ENCODE data around the gene NRXN3. TPM values are rescaled to one million over a fixed set of nuclear protein-coding genes. Genes with fewer than 3 reads are reported as not detected.

The NRXN3 gene
- total RNA-seq, 4 donors from 2014 or later = 0.56 to 1.6 (median 1.1) TPM

DNA sequence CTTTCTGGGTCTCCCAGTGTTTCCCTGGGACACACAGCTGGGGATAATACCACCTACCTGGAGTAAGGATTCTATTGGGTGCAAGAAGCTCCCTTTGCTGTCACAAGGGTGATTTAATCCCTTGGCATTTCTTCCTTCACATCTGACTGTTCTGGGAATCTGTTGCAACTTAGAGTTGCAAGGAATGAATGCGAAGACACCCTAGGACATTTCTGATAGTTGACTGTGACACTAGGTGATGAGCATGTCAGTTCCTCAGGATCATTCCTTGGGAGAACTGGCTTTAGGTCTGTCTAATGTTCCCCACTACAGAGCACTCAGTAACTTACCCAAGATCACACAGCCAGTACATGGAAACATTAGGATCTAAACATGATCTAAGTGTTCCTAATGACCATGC, 593.6 kb downstream of the NRXN3 start:
- no peaks in the 10 kb centered on the region for H3K27me3 ChIP-seq
- TF ChIP-seq, protein P1, sequence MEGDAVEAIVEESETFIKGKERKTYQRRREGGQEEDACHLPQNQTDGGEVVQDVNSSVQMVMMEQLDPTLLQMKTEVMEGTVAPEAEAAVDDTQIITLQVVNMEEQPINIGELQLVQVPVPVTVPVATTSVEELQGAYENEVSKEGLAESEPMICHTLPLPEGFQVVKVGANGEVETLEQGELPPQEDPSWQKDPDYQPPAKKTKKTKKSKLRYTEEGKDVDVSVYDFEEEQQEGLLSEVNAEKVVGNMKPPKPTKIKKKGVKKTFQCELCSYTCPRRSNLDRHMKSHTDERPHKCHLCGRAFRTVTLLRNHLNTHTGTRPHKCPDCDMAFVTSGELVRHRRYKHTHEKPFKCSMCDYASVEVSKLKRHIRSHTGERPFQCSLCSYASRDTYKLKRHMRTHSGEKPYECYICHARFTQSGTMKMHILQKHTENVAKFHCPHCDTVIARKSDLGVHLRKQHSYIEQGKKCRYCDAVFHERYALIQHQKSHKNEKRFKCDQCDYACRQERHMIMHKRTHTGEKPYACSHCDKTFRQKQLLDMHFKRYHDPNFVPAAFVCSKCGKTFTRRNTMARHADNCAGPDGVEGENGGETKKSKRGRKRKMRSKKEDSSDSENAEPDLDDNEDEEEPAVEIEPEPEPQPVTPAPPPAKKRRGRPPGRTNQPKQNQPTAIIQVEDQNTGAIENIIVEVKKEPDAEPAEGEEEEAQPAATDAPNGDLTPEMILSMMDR (IDR thresholded peaks at IDR 0.05) = no peak
- TF ChIP-seq POLR2A (IDR thresholded peaks at IDR 0.05) = no peak
- 100% methylated on average over 1 of the region's 1 CpG for WGBS, 2 donors
- no peaks in the 10 kb centered on the region for H3K4me1 ChIP-seq
- no peaks in the 10 kb centered on the region for H3K9me3 ChIP-seq
- intact Hi-C loops (cut with DNase I) = no loop called here
- no peak overlapping the region for H3K27ac ChIP-seq
- no peaks in the 10 kb centered on the region for H3K36me3 ChIP-seq
- H3K4me3 ChIP-seq (replicated peaks in 1 of 3) = no peak overlapping the region
- DNase-seq = no peak

DNA sequence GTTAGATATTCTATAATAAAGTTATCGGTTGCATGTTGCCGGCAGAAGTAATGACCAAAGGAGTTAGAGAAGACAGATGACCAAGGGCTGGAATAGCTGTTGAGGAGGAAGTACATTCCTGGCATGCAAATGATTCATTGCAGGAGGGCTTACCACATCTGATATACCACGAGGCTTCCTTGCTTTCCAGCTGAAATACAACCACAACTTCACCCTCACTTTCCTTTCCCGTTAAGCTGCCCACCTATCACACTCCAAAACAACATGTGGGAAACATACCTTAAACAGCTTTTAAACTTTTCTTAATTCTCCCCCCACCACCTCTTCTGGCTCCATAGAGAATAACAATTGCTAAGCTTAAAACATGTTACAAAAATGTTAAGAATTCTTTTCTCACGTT, 594.1 kb downstream of the NRXN3 start:
- Histone ChIP-seq H3K4me1 (no peaks in the 10 kb centered on the region), H3K27ac (no peak overlapping the region), H3K36me3 (no peaks in the 10 kb centered on the region), H3K27me3 (no peaks in the 10 kb centered on the region), H3K9me3 (no peaks in the 10 kb centered on the region), H3K4me3 (replicated peaks in 1 of 3) (no peak overlapping the region)
- intact Hi-C loops (cut with DNase I) = no loop called here
- no peak for TF ChIP-seq POLR2A (IDR thresholded peaks at IDR 0.05)
- TF ChIP-seq, protein P1 (IDR thresholded peaks at IDR 0.05) = no peak
- no peak for DNase-seq
- 35 to 43% methylated on average over 5 of the region's 5 CpGs for WGBS, 2 donors

DNA sequence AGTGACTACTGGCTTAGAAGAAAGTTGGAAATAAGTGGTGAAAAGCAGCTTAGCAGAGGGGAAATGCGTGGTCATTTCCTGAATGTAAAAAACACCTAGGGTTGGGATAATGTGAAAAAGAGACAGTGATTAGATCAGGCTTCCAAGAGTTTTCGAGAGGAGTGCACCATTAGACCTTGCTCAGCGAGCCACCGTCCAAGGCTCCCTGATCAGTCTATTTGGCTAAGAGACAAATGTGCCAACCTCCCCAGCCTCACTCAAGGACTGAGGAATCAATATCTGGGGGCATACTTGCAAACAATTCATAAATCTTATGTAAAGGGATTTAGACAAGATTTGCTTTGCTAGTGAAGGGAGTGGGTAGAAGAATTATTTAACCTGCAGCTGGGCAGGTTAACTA, 594.5 kb downstream of the NRXN3 start:
- intact Hi-C loops (cut with DNase I) = no loop called here
- TF ChIP-seq, protein P1 (IDR thresholded peaks at IDR 0.05) = no peak
- TF ChIP-seq POLR2A (IDR thresholded peaks at IDR 0.05) = no peak
- no peaks in the 10 kb centered on the region for H3K9me3 ChIP-seq

DNA sequence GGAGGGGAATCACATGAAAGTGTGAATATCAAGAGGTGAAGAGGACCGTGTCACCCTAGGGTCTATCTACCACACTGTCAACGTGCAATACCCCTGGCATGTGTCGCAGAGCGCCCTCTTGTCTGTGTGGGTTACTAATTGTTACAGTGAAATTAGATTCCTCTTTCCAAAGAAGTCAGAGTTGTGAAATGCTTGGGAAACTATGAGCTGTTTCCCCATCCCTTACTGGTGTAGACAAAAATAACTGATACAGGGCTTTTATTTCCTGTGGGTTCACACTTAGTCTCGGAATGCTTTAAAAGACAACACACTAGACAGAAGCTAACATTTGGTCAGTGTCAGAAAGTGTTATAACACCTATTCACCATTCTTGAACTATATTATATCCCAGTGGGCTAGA, 597.3 kb downstream of the NRXN3 start:
- no peaks in the 10 kb centered on the region for H3K4me1 ChIP-seq
- H3K4me3 ChIP-seq (replicated peaks in 1 of 3) = no peak overlapping the region
- no peaks in the 10 kb centered on the region for H3K9me3 ChIP-seq
- no peaks in the 10 kb centered on the region for H3K36me3 ChIP-seq
- intact Hi-C loops (cut with DNase I) = no loop called here
- no peak overlapping the region for H3K27ac ChIP-seq
- WGBS, 2 donors = 81% methylated on average over 5 of the region's 5 CpGs
- TF ChIP-seq POLR2A (IDR thresholded peaks at IDR 0.05) = no peak
- TF ChIP-seq, protein P1 (IDR thresholded peaks at IDR 0.05) = no peak
- no peaks in the 10 kb centered on the region for H3K27me3 ChIP-seq
- DNase-seq = no peak

More for the DNA sequence above, 594.5 kb downstream of the NRXN3 start:
- Histone ChIP-seq H3K27me3 (no peaks in the 10 kb centered on the region), H3K36me3 (no peaks in the 10 kb centered on the region), H3K4me1 (no peaks in the 10 kb centered on the region), H3K27ac (no peak overlapping the region), H3K4me3 (replicated peaks in 1 of 3) (no peak overlapping the region)
- 57 to 67% methylated on average over 4 of the region's 4 CpGs for WGBS, 2 donors
- no peak for DNase-seq

DNA sequence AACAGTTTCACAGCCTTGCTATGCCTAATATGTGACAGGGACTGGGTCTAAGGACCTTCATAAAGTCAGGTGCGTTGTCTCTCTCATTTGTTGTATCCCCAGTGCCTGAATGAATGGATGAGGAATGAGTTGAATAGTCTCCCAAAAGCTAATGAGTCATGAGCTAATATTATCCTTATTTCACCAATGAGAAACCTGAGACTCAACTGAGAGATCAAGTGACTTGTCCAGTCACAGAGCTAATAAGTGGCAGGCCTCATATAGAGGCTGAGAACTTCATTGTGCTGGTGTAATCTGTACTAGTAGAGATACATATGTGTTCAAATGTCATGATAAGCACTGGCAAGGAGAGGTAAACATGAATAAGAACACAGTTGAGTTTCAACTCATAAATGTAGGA, 612.4 kb downstream of the NRXN3 start:
- WGBS, 2 donors = 91 to 100% methylated on average over 1 of the region's 1 CpG
- Histone ChIP-seq H3K4me1 (no peaks in the 10 kb centered on the region), H3K27me3 (no peaks in the 10 kb centered on the region), H3K27ac (no peak overlapping the region), H3K9me3 (no peaks in the 10 kb centered on the region), H3K36me3 (no peaks in the 10 kb centered on the region), H3K4me3 (replicated peaks in 1 of 3) (no peak overlapping the region)
- DNase-seq = no peak
- no peak for TF ChIP-seq POLR2A (IDR thresholded peaks at IDR 0.05)
- TF ChIP-seq, protein P1 (IDR thresholded peaks at IDR 0.05) = no peak
- intact Hi-C loops (cut with DNase I) = no loop called here
